DLD1 (cell line): Measurements from ENCODE around the gene COMT.
"Not testable (repeated sequence)": the region's sequence is repeated elsewhere in the genome, so short reads cannot be mapped to it uniquely, and the experiment has no call there.

Source experiments
- in situ Hi-C: cut with HindIII; loops from 2 replicates; pipeline ENCODE4 v1.10.0; 2017; ENCODE audit warnings: low sequenced_read_pairs

The COMT gene

DNA sequence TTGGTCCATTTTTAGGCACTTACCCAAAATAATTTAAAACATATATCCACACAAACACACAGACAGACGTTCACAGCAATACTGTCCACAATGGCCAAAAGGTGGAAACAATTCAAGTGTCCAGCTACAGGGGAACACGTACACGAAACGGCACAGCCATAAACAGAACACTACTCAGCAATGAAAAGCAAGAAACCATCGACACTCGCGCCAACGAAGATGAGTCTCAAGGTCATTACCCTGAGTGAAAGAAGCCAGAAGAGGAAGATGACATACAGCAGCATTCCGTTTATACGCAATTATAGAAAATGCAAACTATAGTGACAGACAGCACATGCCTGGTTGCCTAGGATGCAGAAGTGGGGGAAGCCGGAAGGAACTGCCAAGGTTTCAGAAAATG is 13.4 kb upstream of the COMT start:
- in situ Hi-C loops = no loop called here

GRCh38 chr22:19929586-19930550 is 11.7 kb upstream of the COMT start:
- in situ Hi-C loops = loop anchor here (5.0 kb wide), 1 partner anchor 173 kb away; no protein-coding TSS in a partner anchor

DNA sequence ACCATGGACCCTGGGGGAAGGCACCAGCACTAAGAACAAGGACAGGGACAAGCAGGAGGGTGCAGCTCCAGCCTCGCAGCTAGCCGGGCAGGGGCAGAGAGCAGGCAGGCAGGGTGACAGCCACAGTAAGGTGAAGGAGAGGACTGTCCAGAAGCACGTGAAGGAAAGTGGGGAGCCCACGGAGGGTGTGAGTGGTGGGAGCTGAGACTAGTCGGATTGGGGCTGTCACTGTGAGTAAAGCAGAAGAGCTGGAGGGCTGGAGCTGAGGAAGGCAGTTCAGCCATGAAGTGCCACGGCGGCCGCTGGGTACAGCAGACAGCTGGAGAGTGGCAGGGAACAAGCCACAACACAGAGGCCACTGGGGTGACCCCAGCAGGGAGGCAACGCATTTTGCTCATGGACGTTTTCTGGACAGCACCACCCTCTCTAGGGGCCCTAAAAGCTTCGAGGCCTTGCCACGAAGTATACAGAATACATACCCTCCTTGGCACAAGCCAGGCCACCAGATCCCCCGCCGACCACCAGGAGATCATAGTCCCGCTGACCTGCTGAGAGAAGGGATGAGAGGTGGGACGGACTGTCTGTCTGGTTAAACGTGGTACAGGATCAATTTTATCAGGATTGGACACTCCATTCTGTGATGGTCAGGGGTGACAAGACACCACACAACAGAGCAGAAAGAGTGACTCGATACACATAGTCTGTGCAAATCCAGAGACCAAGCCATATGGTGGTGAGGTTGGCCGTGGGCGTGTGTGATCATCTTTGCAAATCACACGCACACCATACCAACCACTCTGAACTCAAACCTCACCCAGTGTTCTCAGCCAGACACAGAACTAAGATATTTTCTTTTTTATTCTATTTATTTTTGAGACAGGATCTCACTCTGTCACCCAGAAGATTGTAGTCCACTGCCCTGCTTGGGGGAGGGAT is 10.8 kb upstream of the COMT start:
- in situ Hi-C loops = loop anchor here (5.0 kb wide), 1 partner anchor 174 kb away; no protein-coding TSS in a partner anchor

DNA sequence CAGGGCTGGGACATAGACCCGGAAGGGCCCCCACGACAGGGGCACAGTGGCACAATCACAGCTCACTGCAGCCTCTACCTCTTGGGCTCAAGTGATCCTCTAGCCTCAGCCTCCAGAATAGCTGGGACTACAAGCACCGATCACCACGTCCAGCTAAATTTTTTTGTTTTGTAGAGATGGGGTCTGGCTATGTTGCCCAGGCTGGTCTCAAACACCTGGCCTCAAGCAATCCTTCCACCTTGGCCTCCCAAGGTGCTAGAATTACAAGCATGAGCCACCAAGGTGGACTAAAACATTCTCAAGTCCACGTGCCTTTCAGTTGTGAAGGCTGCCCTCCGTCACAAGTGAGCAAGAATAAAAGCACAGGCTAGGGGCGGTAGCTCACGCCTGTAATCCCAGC is 10.1 kb upstream of the COMT start:
- in situ Hi-C loops = loop anchor here (5.0 kb wide), 1 partner anchor 174 kb away; no protein-coding TSS in a partner anchor

GRCh38 chr22:19932367-19933206 is 9.0 kb upstream of the COMT start:
- in situ Hi-C loops = loop anchor here (5.0 kb wide), 1 partner anchor 175 kb away; no protein-coding TSS in a partner anchor

DNA sequence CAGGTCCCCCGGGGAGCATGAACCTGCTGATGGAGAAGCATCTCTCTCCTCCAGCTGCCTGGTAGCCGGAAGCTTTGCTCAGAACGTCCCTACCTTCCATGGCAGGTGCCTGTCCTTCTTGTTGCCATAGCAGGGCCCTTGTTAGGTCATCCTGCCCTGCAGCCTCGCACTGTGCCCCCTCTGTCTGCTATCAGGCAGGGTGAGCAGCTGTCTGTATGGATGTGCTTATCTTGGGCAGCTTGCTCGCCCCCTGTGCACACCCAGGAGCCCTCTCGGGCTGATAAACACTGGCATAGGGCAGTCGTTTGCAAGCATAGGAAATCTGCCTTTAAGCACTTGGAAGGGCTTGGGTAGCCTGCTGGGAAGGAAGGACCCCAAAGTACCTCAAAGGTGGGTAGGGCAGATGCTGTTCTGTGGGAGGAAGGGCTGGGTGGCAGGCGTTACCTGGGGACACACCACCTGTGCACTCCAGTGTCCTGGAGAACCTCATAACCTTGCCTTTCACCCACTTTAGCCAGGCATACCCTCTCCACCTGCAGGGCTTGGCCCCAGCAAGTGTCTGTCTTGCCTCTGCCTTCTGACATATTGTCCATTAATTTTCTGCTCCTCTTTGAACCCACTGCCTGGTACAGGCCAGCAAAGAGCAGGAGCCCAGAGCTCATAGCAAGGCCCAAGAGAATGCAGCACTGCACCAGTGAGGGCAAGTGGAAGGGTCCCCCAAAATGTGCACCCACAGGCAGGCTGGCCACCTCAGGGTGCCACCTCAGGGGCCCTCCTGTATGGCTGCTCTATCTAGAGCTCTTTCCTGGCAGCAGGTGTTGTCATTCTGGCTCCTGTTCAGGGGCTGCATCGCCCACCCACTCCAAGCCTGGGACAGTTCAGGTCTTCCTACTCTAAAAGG is 8.0 kb upstream of the COMT start:
- in situ Hi-C loops = loop anchor here (5.0 kb wide), 1 partner anchor 176 kb away; no protein-coding TSS in a partner anchor

DNA sequence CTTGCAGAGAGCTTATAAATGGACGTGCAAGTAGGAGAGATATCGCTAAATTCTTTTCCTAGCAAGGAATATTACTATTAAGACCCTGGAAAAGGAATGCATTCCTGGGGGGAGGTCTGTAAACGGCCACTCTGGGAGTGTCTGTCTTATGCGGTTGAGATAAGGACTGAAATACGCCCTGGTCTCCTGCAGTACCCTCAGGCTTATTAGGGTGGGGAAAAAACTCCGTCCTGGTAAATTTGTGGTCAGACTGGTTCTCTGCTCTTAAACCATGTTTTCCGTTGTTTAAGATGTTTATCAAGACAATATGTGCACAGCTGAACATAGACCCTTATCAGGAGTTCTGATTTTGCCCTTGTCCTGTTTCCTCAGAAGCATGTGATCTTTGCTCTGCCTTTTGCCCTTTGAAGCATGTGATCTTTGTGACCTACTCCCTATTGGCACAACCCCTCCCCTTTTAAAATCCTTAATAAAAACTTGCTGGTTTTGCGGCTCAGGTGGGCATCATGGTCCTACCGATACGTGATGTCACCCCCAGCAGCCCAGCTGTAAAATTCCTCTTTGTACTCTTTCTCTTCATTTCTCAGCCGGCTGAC is 6.4 kb upstream of the COMT start:
- in situ Hi-C loops = not testable (repeated sequence)

DNA sequence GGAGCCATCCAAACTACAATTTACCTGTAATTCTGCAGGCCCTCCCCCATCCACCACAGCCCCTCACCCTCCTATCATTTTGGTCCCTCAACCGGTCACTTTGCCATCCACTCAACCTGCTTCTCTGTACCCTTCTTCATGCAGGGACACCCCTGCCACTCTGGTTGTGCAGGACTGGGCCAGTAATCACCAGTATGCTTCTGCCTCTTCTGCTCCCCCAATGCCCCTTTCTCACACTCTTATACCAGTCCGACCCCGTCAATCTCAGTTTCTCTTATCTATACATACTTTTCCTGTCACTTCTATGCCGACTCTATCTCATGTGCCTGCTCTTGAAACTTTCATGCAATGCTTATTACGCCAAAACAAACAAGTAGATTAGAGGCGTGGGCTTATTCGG is 5.1 kb upstream of the COMT start:
- in situ Hi-C loops = no loop called here

DNA sequence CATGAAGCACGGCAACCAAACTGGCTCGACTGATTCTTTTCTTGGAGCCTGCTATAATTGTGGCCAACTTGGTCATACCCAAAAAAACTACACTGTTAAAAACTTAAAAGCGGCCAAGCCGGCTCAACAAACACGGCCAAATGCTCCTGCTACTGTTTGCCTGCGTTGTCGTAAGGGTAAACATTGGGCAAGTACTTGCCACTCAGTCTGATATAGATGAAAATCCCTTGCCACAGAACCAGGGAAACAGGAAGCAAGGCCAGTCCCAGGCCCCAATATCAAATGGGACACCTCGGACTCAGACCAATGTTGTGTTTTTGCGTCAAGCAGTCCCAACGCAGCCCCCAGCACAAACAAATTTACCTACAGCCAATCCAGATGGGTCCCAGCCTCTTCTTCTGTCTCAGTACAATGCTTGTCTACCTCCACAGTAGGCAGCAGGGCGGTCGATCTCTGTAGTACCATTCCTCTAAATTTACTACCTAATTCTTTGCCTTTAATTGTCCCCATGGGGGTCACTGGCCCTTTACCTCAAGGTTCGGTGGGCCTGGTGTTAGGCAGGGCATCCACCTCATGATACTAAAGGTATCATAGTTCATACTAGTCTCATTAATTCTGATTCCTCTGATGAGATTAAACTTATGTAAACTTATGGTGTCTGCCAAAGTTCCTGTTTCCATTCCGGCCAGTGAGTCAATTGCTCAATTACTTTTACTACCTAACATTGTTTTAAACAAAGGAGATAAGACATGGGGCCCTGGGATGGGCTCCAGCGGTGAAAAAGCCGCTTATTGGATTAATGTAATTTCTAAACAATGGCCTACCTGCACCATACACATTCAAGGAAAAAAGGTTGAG is 3.7 kb upstream of the COMT start:
- in situ Hi-C loops = no loop called here

- in situ Hi-C loops = no loop called here
Observed at GRCh38 chr22:19940536-19941364, 822 bp upstream of the COMT start.

GRCh38 chr22:19942157-19943081 is 847 bp downstream of the COMT start:
- in situ Hi-C loops = no loop called here

- in situ Hi-C loops = no loop called here
Observed at GRCh38 chr22:19943082-19944026, 1.8 kb downstream of the COMT start.

- in situ Hi-C loops = no loop called here
Observed at GRCh38 chr22:19948057-19948760, 6.6 kb downstream of the COMT start.

DNA sequence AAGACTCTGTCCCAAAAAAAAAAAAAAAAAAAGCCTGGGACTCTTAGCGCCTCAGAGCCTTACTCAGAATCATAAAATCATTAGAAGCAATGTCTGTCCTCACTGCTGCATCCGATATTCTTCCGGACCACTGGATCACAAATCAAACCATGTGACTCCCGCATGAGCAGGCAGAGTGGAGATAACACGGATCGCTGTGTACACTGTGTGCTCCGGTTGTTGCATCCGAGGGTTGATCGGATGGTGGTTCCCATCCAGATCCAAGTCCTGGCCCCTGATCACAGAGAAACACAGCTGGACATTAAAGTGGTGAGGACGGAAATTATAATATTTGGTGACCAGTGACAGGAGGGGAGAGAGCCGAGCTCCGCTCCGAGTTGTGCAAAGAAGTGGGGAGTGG is 9.8 kb downstream of the COMT start:
- in situ Hi-C loops = loop anchor here (10.0 kb wide), 1 partner anchor 73 kb away; the partner anchor contains the start of gene TANGO2
